HepG2 (cell line): ENCODE data around the gene ESPNL. TPM values are rescaled to one million over a fixed set of nuclear protein-coding genes. Genes with fewer than 3 reads are reported as not detected.

Experiments
- AGO2 ChIP-seq: fragments of 200-400 bp; formaldehyde crosslinking; optimal IDR thresholded peaks from 2 replicates; pipeline ENCODE3; 2017; ENCODE audit warnings: mild to moderate bottlenecking, low read depth, low read length, moderate library complexity
- GLI4 ChIP-seq: sonication (generic); formaldehyde crosslinking; IDR thresholded peaks from 2 replicates; pipeline ENCODE4 v1.5.1; 2020; ENCODE audit warnings: missing genetic modification reagents, mild to moderate bottlenecking, moderate library complexity, borderline replicate concordance
- MYC ChIP-seq: sonication (generic); formaldehyde crosslinking; IDR thresholded peaks from 2 replicates; pipeline ENCODE4 v1.9.0; 2021; ENCODE audit warnings: missing genetic modification reagents, borderline replicate concordance
- NAIF1 ChIP-seq: sonication (generic); formaldehyde crosslinking; IDR thresholded peaks from 2 replicates; pipeline ENCODE4 v1.5.0; 2020; ENCODE audit warnings: mild to moderate bottlenecking, missing genetic modification reagents, borderline replicate concordance
- RAD51 ChIP-seq: fragments of 450-650 bp; IDR thresholded peaks from 2 replicates; pipeline ENCODE4 v1.6.1; 2016; ENCODE audit warnings: borderline replicate concordance
- SNAPC5 ChIP-seq: sonication (generic); formaldehyde crosslinking; IDR thresholded peaks from 2 replicates; pipeline ENCODE4 v1.8.1; 2023; ENCODE audit warnings: mild to moderate bottlenecking, missing genetic modification reagents, borderline replicate concordance
- SNRNP70 ChIP-seq: fragments of 200-400 bp; formaldehyde crosslinking; IDR thresholded peaks from 2 replicates; pipeline ENCODE4 v1.6.1; 2017; ENCODE audit warnings: mild to moderate bottlenecking, low read depth, low read length, moderate library complexity
- SP1 ChIP-seq, 2 experiments: fragments of 450-650 bp in 1 of 2; sonication (generic) in 1 of 2; formaldehyde crosslinking in 1 of 2; IDR thresholded peaks; 2 replicates each; pipeline versions ENCODE4 v1.4.0 to v1.6.1; 2016 to 2020; ENCODE audit warnings: missing genetic modification reagents in 1 of 2
- SP4 ChIP-seq: sonication (generic); formaldehyde crosslinking; IDR thresholded peaks from 2 replicates; pipeline ENCODE4 v1.8.1; 2023; ENCODE audit warnings: mild to moderate bottlenecking, missing genetic modification reagents
- SSRP1 ChIP-seq: IDR thresholded peaks from 2 replicates; pipeline ENCODE4 v1.6.1; 2016; ENCODE audit warnings: control low read depth
- ZBTB25 ChIP-seq: IDR thresholded peaks from 2 replicates; pipeline ENCODE4 v1.6.1; 2018; ENCODE audit warnings: missing genetic modification reagents
- ZC3H13 ChIP-seq: sonication (generic); formaldehyde crosslinking; IDR thresholded peaks from 2 replicates; pipeline ENCODE4 v1.8.1; 2023; ENCODE audit warnings: mild to moderate bottlenecking, missing genetic modification reagents, moderate library complexity
- ZNF225 ChIP-seq: sonication (generic); formaldehyde crosslinking; IDR thresholded peaks from 2 replicates; pipeline ENCODE4 v1.4.0; 2020; ENCODE audit warnings: mild to moderate bottlenecking, missing genetic modification reagents
- ZNF484 ChIP-seq: sonication (generic); formaldehyde crosslinking; IDR thresholded peaks from 2 replicates; pipeline ENCODE4 v1.5.1; 2020; ENCODE audit warnings: mild to moderate bottlenecking, low read depth, missing genetic modification reagents, borderline replicate concordance
- ZNF530 ChIP-seq: sonication (generic); formaldehyde crosslinking; IDR thresholded peaks from 2 replicates; pipeline ENCODE4 v1.5.0; 2020; ENCODE audit warnings: low read depth, mild to moderate bottlenecking, missing genetic modification reagents
- ZNF614 ChIP-seq: IDR thresholded peaks from 2 replicates; pipeline ENCODE4 v1.6.1; 2018; ENCODE audit warnings: missing biosample characterization, missing genetic modification reagents, inconsistent platforms, borderline replicate concordance
- ZNF766 ChIP-seq: sonication (generic); formaldehyde crosslinking; IDR thresholded peaks from 2 replicates; pipeline ENCODE4 v1.5.0; 2020; ENCODE audit warnings: missing genetic modification reagents, borderline replicate concordance
- ZNF891 ChIP-seq: sonication (generic); formaldehyde crosslinking; IDR thresholded peaks from 2 replicates; pipeline ENCODE4 v1.5.0; 2020; ENCODE audit warnings: mild to moderate bottlenecking, missing genetic modification reagents
- polyA plus RNA-seq, 8 experiments: library from polyadenylated mRNA; depleted of rRNA in 3 of 8; stranded (reverse) in 7 of 8; unstranded in 1 of 8; fragments of >200 nt; fragmentation: Illumina TruSeq in 4 of 8; extraction: Trizol in 4 of 8; gene quantifications; 2 replicates each; pipeline versions ENCODE4 v1.2.1 to v1.2.3, GENCODE V29; 2011 to 2016; ENCODE audit warnings: low read depth in 4 of 8, missing spikeins in 1 of 8, mixed read lengths in 1 of 8; ENCODE audit not compliant: insufficient read depth in 1 of 8
- total RNA-seq, 5 experiments: library from RNA; depleted of rRNA; stranded (reverse); fragments of >200 nt; fragmentation: Illumina TruSeq; extraction: Trizol; gene quantifications; 2 replicates each; pipeline ENCODE4 v1.2.3, GENCODE V29; 2016; ENCODE audit warnings: low read depth in 1 of 5
- TF ChIP-seq, protein P1 (sequence below): sonication (generic); formaldehyde crosslinking; IDR thresholded peaks from 2 replicates; pipeline ENCODE4 v1.5.0; 2020; ENCODE audit warnings: mild to moderate bottlenecking, missing genetic modification reagents, moderate library complexity

ESPNL gene
- total and polyA plus RNA-seq, 2 of the 13 experiments (the other 11 are each of a cell fraction or from before 2014, with no cell fraction given): 0.45 to 0.80 TPM

GRCh38 chr2:238097988-238098871, 1.9 kb upstream of the ESPNL start (continued):
- TF ChIP-seq ZNF484: no peak
- TF ChIP-seq ZBTB25: no peak
- TF ChIP-seq SP1 (IDR thresholded peaks at IDR 0.05): no peak
- TF ChIP-seq SP1 (CRISPR knock-in tag; IDR thresholded peaks at IDR 0.05): peak; percentile 38; the same call in 1 of the 2 replicates
- TF ChIP-seq ZC3H13 (CRISPR knock-in tag): no peak
- no peak for TF ChIP-seq NAIF1 (CRISPR knock-in tag)
- TF ChIP-seq GLI4: no peak
- 0 out of 2 replicates have a peak, but pooled peaks have one; percentile 11 for TF ChIP-seq MYC (CRISPR knock-in tag)
- TF ChIP-seq RAD51: no peak
- TF ChIP-seq SSRP1: no peak
- TF ChIP-seq ZNF530 (CRISPR knock-in tag): no peak
- TF ChIP-seq ZNF891: no peak
- TF ChIP-seq, protein P1, sequence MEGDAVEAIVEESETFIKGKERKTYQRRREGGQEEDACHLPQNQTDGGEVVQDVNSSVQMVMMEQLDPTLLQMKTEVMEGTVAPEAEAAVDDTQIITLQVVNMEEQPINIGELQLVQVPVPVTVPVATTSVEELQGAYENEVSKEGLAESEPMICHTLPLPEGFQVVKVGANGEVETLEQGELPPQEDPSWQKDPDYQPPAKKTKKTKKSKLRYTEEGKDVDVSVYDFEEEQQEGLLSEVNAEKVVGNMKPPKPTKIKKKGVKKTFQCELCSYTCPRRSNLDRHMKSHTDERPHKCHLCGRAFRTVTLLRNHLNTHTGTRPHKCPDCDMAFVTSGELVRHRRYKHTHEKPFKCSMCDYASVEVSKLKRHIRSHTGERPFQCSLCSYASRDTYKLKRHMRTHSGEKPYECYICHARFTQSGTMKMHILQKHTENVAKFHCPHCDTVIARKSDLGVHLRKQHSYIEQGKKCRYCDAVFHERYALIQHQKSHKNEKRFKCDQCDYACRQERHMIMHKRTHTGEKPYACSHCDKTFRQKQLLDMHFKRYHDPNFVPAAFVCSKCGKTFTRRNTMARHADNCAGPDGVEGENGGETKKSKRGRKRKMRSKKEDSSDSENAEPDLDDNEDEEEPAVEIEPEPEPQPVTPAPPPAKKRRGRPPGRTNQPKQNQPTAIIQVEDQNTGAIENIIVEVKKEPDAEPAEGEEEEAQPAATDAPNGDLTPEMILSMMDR (CRISPR knock-in tag): peak; percentile 17; the same call in 1 of the 2 replicates
- no peak for TF ChIP-seq SNAPC5 (CRISPR knock-in tag)
- TF ChIP-seq SNRNP70: no peak
- TF ChIP-seq ZNF766: no peak
- no peak for TF ChIP-seq SP4 (CRISPR knock-in tag)
- TF ChIP-seq AGO2: peak; percentile 53
- TF ChIP-seq ZNF614: no peak
- no peak for TF ChIP-seq ZNF225 (CRISPR knock-in tag)
